HepG2 (cell line): ENCODE data around the gene NSMF. TPM values are rescaled to one million over a fixed set of nuclear protein-coding genes. Genes with fewer than 3 reads are reported as not detected.

Source experiments
- ARID4A ChIP-seq: sonication (generic); formaldehyde crosslinking; IDR thresholded peaks from 2 replicates; pipeline ENCODE4 v1.5.0; 2020; ENCODE audit warnings: mild to moderate bottlenecking, missing genetic modification reagents, borderline replicate concordance
- KAT8 ChIP-seq: IDR thresholded peaks from 2 replicates; pipeline ENCODE4 v1.6.1; 2016; ENCODE audit warnings: missing genetic modification reagents, missing compliant biosample characterization
- KLF9 ChIP-seq: IDR thresholded peaks from 2 replicates; pipeline ENCODE4 v1.6.1; 2016; ENCODE audit warnings: low read depth
- NR2C2 ChIP-seq: sonication (generic); formaldehyde crosslinking; IDR thresholded peaks from 2 replicates; pipeline ENCODE4 v1.4.0; 2020; ENCODE audit warnings: missing genetic modification reagents, mild to moderate bottlenecking, moderate library complexity, borderline replicate concordance
- SALL1 ChIP-seq: sonication (generic); formaldehyde crosslinking; IDR thresholded peaks from 2 replicates; pipeline ENCODE4 v1.8.0; 2022; ENCODE audit warnings: mild to moderate bottlenecking, missing genetic modification reagents
- SP1 ChIP-seq, 2 experiments: fragments of 450-650 bp in 1 of 2; sonication (generic) in 1 of 2; formaldehyde crosslinking in 1 of 2; IDR thresholded peaks; 2 replicates each; pipeline versions ENCODE4 v1.4.0 to v1.6.1; 2016 to 2020; ENCODE audit warnings: missing genetic modification reagents in 1 of 2
- UBTF ChIP-seq: sonication (generic); formaldehyde crosslinking; IDR thresholded peaks from 2 replicates; pipeline ENCODE4 v1.4.0; 2020; ENCODE audit warnings: mild to moderate bottlenecking, missing genetic modification reagents
- ZMYM4 ChIP-seq: sonication (generic); formaldehyde crosslinking; IDR thresholded peaks from 2 replicates; pipeline ENCODE4 v1.8.1; 2023; ENCODE audit warnings: mild to moderate bottlenecking, missing genetic modification reagents
- ZNF354B ChIP-seq: sonication (generic); formaldehyde crosslinking; IDR thresholded peaks from 2 replicates; pipeline ENCODE4 v1.8.0; 2022; ENCODE audit warnings: mild to moderate bottlenecking, missing genetic modification reagents
- ZSCAN20 ChIP-seq: sonication (generic); formaldehyde crosslinking; IDR thresholded peaks from 2 replicates; pipeline ENCODE4 v1.4.0; 2020; ENCODE audit warnings: missing genetic modification reagents, mild to moderate bottlenecking, borderline replicate concordance
- ZSCAN25 ChIP-seq: sonication (generic); formaldehyde crosslinking; IDR thresholded peaks from 2 replicates; pipeline ENCODE4 v1.8.0; 2022; ENCODE audit warnings: mild to moderate bottlenecking, missing genetic modification reagents
- ZSCAN30 ChIP-seq: sonication (generic); formaldehyde crosslinking; IDR thresholded peaks from 2 replicates; pipeline ENCODE4 v1.5.0; 2020; ENCODE audit warnings: mild to moderate bottlenecking, missing genetic modification reagents
- polyA plus RNA-seq, 8 experiments: library from polyadenylated mRNA; depleted of rRNA in 3 of 8; stranded (reverse) in 7 of 8; unstranded in 1 of 8; fragments of >200 nt; fragmentation: Illumina TruSeq in 4 of 8; extraction: Trizol in 4 of 8; gene quantifications; 2 replicates each; pipeline versions ENCODE4 v1.2.1 to v1.2.3, GENCODE V29; 2011 to 2016; ENCODE audit warnings: low read depth in 4 of 8, missing spikeins in 1 of 8, mixed read lengths in 1 of 8; ENCODE audit not compliant: insufficient read depth in 1 of 8
- total RNA-seq, 5 experiments: library from RNA; depleted of rRNA; stranded (reverse); fragments of >200 nt; fragmentation: Illumina TruSeq; extraction: Trizol; gene quantifications; 2 replicates each; pipeline ENCODE4 v1.2.3, GENCODE V29; 2016; ENCODE audit warnings: low read depth in 1 of 5
- TF ChIP-seq, protein P1 (sequence below): sonication (generic); formaldehyde crosslinking; conservative IDR thresholded peaks from 2 replicates; pipeline ENCODE4 v1.4.0; 2020; ENCODE audit warnings: mild to moderate bottlenecking, missing genetic modification reagents, moderate library complexity
- TF ChIP-seq, protein P2 (sequence below): IDR thresholded peaks from 2 replicates; pipeline ENCODE4 v1.6.1; 2016; ENCODE audit warnings: low read depth, borderline replicate concordance
- TF ChIP-seq, protein P3 (sequence below): sonication (generic); formaldehyde crosslinking; IDR thresholded peaks from 2 replicates; pipeline ENCODE4 v1.5.1; 2020; ENCODE audit warnings: missing genetic modification reagents, mild to moderate bottlenecking, borderline replicate concordance

NSMF gene
- total and polyA plus RNA-seq, 2 of the 13 experiments (the other 11 are each of a cell fraction or from before 2014, with no cell fraction given): 44.3 to 183 TPM

- TF ChIP-seq, protein P1, sequence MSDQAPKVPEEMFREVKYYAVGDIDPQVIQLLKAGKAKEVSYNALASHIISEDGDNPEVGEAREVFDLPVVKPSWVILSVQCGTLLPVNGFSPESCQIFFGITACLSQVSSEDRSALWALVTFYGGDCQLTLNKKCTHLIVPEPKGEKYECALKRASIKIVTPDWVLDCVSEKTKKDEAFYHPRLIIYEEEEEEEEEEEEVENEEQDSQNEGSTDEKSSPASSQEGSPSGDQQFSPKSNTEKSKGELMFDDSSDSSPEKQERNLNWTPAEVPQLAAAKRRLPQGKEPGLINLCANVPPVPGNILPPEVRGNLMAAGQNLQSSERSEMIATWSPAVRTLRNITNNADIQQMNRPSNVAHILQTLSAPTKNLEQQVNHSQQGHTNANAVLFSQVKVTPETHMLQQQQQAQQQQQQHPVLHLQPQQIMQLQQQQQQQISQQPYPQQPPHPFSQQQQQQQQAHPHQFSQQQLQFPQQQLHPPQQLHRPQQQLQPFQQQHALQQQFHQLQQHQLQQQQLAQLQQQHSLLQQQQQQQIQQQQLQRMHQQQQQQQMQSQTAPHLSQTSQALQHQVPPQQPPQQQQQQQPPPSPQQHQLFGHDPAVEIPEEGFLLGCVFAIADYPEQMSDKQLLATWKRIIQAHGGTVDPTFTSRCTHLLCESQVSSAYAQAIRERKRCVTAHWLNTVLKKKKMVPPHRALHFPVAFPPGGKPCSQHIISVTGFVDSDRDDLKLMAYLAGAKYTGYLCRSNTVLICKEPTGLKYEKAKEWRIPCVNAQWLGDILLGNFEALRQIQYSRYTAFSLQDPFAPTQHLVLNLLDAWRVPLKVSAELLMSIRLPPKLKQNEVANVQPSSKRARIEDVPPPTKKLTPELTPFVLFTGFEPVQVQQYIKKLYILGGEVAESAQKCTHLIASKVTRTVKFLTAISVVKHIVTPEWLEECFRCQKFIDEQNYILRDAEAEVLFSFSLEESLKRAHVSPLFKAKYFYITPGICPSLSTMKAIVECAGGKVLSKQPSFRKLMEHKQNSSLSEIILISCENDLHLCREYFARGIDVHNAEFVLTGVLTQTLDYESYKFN (CRISPR knock-in tag): peak; percentile 91
- TF ChIP-seq ZSCAN25 (CRISPR knock-in tag) (peak; percentile 24; the same call in 1 of the 2 replicates), SALL1 (CRISPR knock-in tag) (peak; percentile 37; the same call in 1 of the 2 replicates), ZSCAN20 (CRISPR knock-in tag) (no peak), ZSCAN30 (CRISPR knock-in tag) (no peak), SP1 (IDR thresholded peaks at IDR 0.05) (no peak), SP1 (CRISPR knock-in tag; IDR thresholded peaks at IDR 0.05) (peak; percentile 80), KAT8 (CRISPR knock-in tag) (peak; percentile 67; the same call in 1 of the 2 replicates), ARID4A (peak; percentile 78; the same call in 1 of the 2 replicates), ZMYM4 (CRISPR knock-in tag) (peak; percentile 55; the same call in 1 of the 2 replicates), UBTF (CRISPR knock-in tag) (0 out of 2 replicates have a peak, but pooled peaks have one; percentile 31), NR2C2 (CRISPR knock-in tag) (peak; percentile 90), KLF9 (0 out of 2 replicates have a peak, but pooled peaks have one; percentile 41), ZNF354B (no peak)
- TF ChIP-seq, protein P2, sequence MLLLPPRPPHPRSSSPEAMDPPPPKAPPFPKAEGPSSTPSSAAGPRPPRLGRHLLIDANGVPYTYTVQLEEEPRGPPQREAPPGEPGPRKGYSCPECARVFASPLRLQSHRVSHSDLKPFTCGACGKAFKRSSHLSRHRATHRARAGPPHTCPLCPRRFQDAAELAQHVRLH (CRISPR knock-in tag): 0 out of 2 replicates have a peak, but pooled peaks have one; percentile 33
- TF ChIP-seq, protein P3, sequence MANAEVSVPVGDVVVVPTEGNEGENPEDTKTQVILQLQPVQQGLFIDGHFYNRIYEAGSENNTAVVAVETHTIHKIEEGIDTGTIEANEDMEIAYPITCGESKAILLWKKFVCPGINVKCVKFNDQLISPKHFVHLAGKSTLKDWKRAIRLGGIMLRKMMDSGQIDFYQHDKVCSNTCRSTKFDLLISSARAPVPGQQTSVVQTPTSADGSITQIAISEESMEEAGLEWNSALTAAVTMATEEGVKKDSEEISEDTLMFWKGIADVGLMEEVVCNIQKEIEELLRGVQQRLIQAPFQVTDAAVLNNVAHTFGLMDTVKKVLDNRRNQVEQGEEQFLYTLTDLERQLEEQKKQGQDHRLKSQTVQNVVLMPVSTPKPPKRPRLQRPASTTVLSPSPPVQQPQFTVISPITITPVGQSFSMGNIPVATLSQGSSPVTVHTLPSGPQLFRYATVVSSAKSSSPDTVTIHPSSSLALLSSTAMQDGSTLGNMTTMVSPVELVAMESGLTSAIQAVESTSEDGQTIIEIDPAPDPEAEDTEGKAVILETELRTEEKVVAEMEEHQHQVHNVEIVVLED (CRISPR knock-in tag): peak; percentile 16; the same call in 1 of the 2 replicates
Measured at GRCh38 chr9:137441289-137441934, 17.7 kb downstream of the NSMF start, which contains the start of gene ENTPD8 (continued).
